ENCODE data around the gene ROBO4. TPM values are rescaled to one million over a fixed set of nuclear protein-coding genes. Genes with fewer than 3 reads are reported as not detected.
A peak's percentile ranks its signal among the peaks of the same experiment; 100 is the strongest.

ROBO4 gene
- polyA plus RNA-seq, 4 donors: 0.45 to 8.9 (median 2.6) TPM

DNA sequence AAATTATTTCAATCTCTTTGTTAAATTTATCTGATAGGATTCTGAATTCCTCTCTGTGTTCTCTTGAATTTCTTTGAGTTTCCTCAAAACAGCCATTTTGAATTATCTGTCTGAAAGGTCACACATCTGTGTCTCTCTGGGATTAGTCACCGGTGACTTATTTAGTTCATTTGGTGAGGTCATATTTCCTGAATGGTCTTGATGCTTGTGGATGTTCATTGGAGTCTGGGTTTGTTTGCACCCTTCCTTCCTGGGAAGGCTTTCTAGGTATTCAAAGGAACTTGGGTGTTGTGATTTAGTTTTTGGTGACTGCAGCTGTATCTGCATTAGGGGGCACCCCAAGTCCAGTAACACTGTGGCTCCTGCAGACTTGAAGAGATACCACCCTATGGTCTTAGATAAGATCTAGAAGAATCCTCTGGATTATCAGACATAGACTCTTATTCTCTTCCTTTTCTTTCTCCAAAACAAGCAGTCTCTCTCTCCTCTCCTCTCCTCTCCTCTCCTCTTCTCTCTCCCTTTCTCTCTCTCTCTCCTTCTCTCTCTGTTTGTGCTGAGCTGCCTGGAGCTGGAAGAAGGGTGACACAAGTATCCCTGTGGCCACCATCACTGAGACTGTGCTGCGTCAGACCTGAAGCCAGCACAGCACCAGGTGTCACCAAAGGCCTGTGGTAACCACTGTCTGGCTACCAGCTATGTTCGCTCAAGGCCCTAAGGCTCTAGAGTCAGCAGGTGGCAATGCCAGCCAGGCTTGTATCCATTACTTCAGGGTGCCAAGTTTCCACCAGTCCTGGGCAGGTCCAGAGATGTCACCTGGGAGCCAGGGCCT is 18.1 kb upstream of the ROBO4 start:
- Histone ChIP-seq H3K36me3 (ENCODE audit: control insufficient read depth in 3 of 3, insufficient read depth in 2 of 3, low read depth in 1 of 3, low read length in 3 of 3) (no peaks in the 10 kb centered on the region), H3K4me3 (ENCODE audit: low read depth in 1 of 3, low read length in 3 of 3) (no peak overlapping the region), H3K9me3 (ENCODE audit: control insufficient read depth in 2 of 2, insufficient read depth in 1 of 2, low read depth in 1 of 2, low read length in 1 of 2) (peaks cover 0 to 2% of the 10 kb centered on the region in 2 donors), H3K27ac (ENCODE audit: low read depth in 1 of 3, low read length in 2 of 3) (no peak overlapping the region), H3K4me1 (ENCODE audit: control insufficient read depth in 3 of 3, insufficient read depth in 2 of 3, low read depth in 1 of 3, low read length in 2 of 3) (no peaks in the 10 kb centered on the region), H3K27me3 (ENCODE audit: control insufficient read depth in 3 of 3, insufficient read depth in 3 of 3, low read length in 3 of 3) (peaks cover 0 to 8% (median 0%) of the 10 kb centered on the region in 3 donors)
- WGBS, 3 donors: 81 to 88% (median 85%) methylated on average over 3 of the region's 3 CpGs
- no peak for FAIRE-seq
- DNase-seq: no peak

DNA sequence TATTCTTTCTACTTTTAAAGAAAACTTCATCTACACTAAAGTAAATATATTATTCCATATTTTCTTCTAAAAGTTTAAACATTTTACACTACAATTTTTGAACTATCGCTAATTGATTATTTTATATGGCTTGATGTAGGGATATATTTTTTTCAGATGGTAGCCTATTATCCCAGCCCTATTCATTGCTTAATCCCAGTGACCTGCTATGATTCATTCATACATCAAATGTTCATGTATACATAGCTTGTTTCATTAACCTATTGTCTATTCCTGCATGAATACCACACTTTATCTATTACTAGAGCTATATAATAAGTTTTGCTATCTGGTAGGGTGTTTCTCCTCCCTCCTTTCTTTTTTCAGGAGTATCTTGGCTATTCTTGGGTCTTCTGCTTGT is 5.0 kb upstream of the ROBO4 start:
- peaks cover 0 to 12% (median 0%) of the 10 kb centered on the region in 3 donors for H3K27me3 ChIP-seq (ENCODE audit: control insufficient read depth in 3 of 3, insufficient read depth in 3 of 3, low read length in 3 of 3)
- 92 to 100% (median 97%) methylated on average over 1 of the region's 1 CpG for WGBS, 3 donors

GRCh38 chr11:124900464-124900863 is 2.8 kb upstream of the ROBO4 start:
- FAIRE-seq (no peak), DNase-seq (no peak)
- H3K27me3 ChIP-seq (ENCODE audit: control insufficient read depth in 3 of 3, insufficient read depth in 3 of 3, low read length in 3 of 3): peaks cover 0 to 12% (median 0%) of the 10 kb centered on the region in 3 donors
- peak overlapping the region in 1 of 3 donors; percentile 26 for H3K27ac ChIP-seq (ENCODE audit: low read depth in 1 of 3, low read length in 2 of 3)
- no peaks in the 10 kb centered on the region for H3K9me3 ChIP-seq (ENCODE audit: control insufficient read depth in 2 of 2, insufficient read depth in 1 of 2, low read depth in 1 of 2, low read length in 1 of 2)
- H3K4me3 ChIP-seq (ENCODE audit: low read depth in 1 of 3, low read length in 3 of 3): no peak overlapping the region
- no peaks in the 10 kb centered on the region for H3K36me3 ChIP-seq (ENCODE audit: control insufficient read depth in 3 of 3, insufficient read depth in 2 of 3, low read depth in 1 of 3, low read length in 3 of 3)
- H3K4me1 ChIP-seq (ENCODE audit: control insufficient read depth in 3 of 3, insufficient read depth in 2 of 3, low read depth in 1 of 3, low read length in 2 of 3): no peaks in the 10 kb centered on the region
- WGBS, 3 donors: 67 to 74% (median 70%) methylated on average over 5 of the region's 5 CpGs

More for the DNA sequence above, 5.0 kb upstream of the ROBO4 start:
- Histone ChIP-seq H3K9me3 (ENCODE audit: control insufficient read depth in 2 of 2, insufficient read depth in 1 of 2, low read depth in 1 of 2, low read length in 1 of 2) (no peaks in the 10 kb centered on the region), H3K27ac (ENCODE audit: low read depth in 1 of 3, low read length in 2 of 3) (no peak overlapping the region), H3K4me1 (ENCODE audit: control insufficient read depth in 3 of 3, insufficient read depth in 2 of 3, low read depth in 1 of 3, low read length in 2 of 3) (no peaks in the 10 kb centered on the region), H3K4me3 (ENCODE audit: low read depth in 1 of 3, low read length in 3 of 3) (no peak overlapping the region), H3K36me3 (ENCODE audit: control insufficient read depth in 3 of 3, insufficient read depth in 2 of 3, low read depth in 1 of 3, low read length in 3 of 3) (no peaks in the 10 kb centered on the region)
- DNase-seq (no peak), FAIRE-seq (no peak)

- Histone ChIP-seq H3K27ac (ENCODE audit: low read depth in 1 of 3, low read length in 2 of 3) (peak overlapping the region in 1 of 3 donors; percentile 56), H3K4me3 (ENCODE audit: low read depth in 1 of 3, low read length in 3 of 3) (no peak overlapping the region), H3K4me1 (ENCODE audit: control insufficient read depth in 3 of 3, insufficient read depth in 2 of 3, low read depth in 1 of 3, low read length in 2 of 3) (no peaks in the 10 kb centered on the region), H3K9me3 (ENCODE audit: control insufficient read depth in 2 of 2, insufficient read depth in 1 of 2, low read depth in 1 of 2, low read length in 1 of 2) (no peaks in the 10 kb centered on the region), H3K36me3 (ENCODE audit: control insufficient read depth in 3 of 3, insufficient read depth in 2 of 3, low read depth in 1 of 3, low read length in 3 of 3) (no peaks in the 10 kb centered on the region), H3K27me3 (ENCODE audit: control insufficient read depth in 3 of 3, insufficient read depth in 3 of 3, low read length in 3 of 3) (peaks cover 0 to 12% (median 0%) of the 10 kb centered on the region in 3 donors)
- FAIRE-seq (no peak), DNase-seq (no peak)
- WGBS, 3 donors: 37 to 63% (median 47%) methylated on average over 6 of the region's 6 CpGs
Measured at GRCh38 chr11:124899383-124900145, 1.9 kb upstream of the ROBO4 start.

DNA sequence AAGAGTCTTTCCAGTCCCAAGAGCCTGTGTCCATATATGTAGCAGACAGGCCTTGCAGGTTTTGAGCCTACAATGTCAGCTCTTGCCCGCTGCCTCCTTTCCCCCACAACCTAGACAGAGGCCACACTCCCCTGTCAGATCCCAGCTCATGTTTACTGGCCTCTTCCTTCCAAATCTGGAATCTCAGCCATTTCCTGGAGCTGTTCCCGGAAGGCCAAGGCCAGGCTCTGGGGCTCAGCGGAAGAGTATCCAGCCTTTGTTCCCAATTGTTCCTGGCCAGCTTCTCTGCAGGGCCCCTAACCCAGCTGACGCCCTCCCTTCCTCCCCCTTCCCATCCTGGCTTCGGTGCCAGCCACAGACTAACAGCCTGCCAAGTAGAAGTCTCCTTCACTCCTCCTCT is 1.0 kb upstream of the ROBO4 start:
- no peaks in the 10 kb centered on the region for H3K4me1 ChIP-seq (ENCODE audit: control insufficient read depth in 3 of 3, insufficient read depth in 2 of 3, low read depth in 1 of 3, low read length in 2 of 3)
- no peaks in the 10 kb centered on the region for H3K9me3 ChIP-seq (ENCODE audit: control insufficient read depth in 2 of 2, insufficient read depth in 1 of 2, low read depth in 1 of 2, low read length in 1 of 2)
- H3K27me3 ChIP-seq (ENCODE audit: control insufficient read depth in 3 of 3, insufficient read depth in 3 of 3, low read length in 3 of 3): peaks cover 0 to 12% (median 0%) of the 10 kb centered on the region in 3 donors
- no peaks in the 10 kb centered on the region for H3K36me3 ChIP-seq (ENCODE audit: control insufficient read depth in 3 of 3, insufficient read depth in 2 of 3, low read depth in 1 of 3, low read length in 3 of 3)
- FAIRE-seq: no peak
- 51 to 54% (median 52%) methylated on average over 5 of the region's 5 CpGs for WGBS, 3 donors
- DNase-seq: no peak
- H3K27ac ChIP-seq (ENCODE audit: low read depth in 1 of 3, low read length in 2 of 3): peak overlapping the region in 1 of 3 donors; percentile 56
- H3K4me3 ChIP-seq (ENCODE audit: low read depth in 1 of 3, low read length in 3 of 3): no peak overlapping the region

DNA sequence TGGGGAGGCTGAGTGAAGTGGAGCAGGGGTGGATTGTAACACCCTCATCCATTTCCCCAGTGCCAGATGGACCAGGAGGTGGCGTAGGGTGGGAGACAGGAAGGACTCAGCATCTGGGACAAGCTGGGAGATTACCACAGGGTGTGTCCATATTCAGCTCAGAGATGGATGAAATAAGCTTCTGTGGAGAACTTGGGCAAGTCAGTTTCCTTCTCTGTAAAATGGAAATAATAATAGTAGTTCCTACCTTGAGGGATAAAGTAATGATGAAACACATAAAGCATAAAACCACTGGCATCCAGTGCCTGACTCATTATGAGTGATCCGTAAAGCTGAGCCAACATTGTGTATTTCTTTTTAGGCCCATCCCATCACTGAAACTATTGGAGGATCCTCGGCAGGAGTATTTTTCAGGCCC is 607 bp upstream of the ROBO4 start:
- no peak for FAIRE-seq

DNA sequence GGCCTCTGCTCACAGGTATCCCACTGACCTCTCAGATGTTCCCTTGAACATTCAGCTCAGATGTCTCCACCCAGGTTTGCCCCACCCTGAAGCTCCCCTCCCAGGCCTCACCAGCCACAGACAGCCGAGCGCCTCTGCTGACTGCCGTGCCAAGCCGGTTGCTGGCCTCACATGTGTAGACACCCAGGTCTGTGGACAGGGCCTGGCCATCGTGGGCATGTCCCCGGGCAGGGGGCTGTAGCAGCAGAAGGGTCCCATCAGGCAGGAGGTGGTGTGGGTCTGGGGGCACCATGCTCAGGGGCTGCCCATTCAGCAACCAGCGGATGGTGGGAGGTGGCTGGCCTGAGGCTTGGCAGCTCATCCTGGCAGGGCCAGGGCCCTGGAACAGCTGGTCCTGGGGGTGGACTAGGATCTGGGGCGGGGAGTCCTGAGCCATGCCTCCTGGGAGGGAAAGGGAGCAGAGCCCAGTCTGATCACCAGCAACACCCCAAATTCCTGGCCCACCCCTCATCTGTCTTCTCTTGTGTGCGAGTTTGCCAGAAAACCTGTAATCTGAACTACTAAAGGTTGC is 759 bp downstream of the ROBO4 start:
- Histone ChIP-seq H3K4me3 (ENCODE audit: low read depth in 1 of 3, low read length in 3 of 3) (peak overlapping the region in 1 of 3 donors; percentile 22), H3K36me3 (ENCODE audit: control insufficient read depth in 3 of 3, insufficient read depth in 2 of 3, low read depth in 1 of 3, low read length in 3 of 3) (no peaks in the 10 kb centered on the region), H3K27me3 (ENCODE audit: control insufficient read depth in 3 of 3, insufficient read depth in 3 of 3, low read length in 3 of 3) (peaks cover 0 to 14% (median 0%) of the 10 kb centered on the region in 3 donors), H3K4me1 (ENCODE audit: control insufficient read depth in 3 of 3, insufficient read depth in 2 of 3, low read depth in 1 of 3, low read length in 2 of 3) (no peaks in the 10 kb centered on the region), H3K9me3 (ENCODE audit: control insufficient read depth in 2 of 2, insufficient read depth in 1 of 2, low read depth in 1 of 2, low read length in 1 of 2) (no peaks in the 10 kb centered on the region), H3K27ac (ENCODE audit: low read depth in 1 of 3, low read length in 2 of 3) (peak overlapping the region in 1 of 3 donors; percentile 71)
- WGBS, 3 donors: 73 to 83% (median 81%) methylated on average over 9 of the region's 9 CpGs
- no peak for DNase-seq
- no peak for FAIRE-seq

More for the DNA sequence above, 607 bp upstream of the ROBO4 start:
- Histone ChIP-seq H3K4me3 (ENCODE audit: low read depth in 1 of 3, low read length in 3 of 3) (no peak overlapping the region), H3K9me3 (ENCODE audit: control insufficient read depth in 2 of 2, insufficient read depth in 1 of 2, low read depth in 1 of 2, low read length in 1 of 2) (no peaks in the 10 kb centered on the region), H3K27ac (ENCODE audit: low read depth in 1 of 3, low read length in 2 of 3) (peak overlapping the region in 1 of 3 donors; percentile 71), H3K27me3 (ENCODE audit: control insufficient read depth in 3 of 3, insufficient read depth in 3 of 3, low read length in 3 of 3) (peaks cover 0 to 9% (median 0%) of the 10 kb centered on the region in 3 donors), H3K4me1 (ENCODE audit: control insufficient read depth in 3 of 3, insufficient read depth in 2 of 3, low read depth in 1 of 3, low read length in 2 of 3) (no peaks in the 10 kb centered on the region), H3K36me3 (ENCODE audit: control insufficient read depth in 3 of 3, insufficient read depth in 2 of 3, low read depth in 1 of 3, low read length in 3 of 3) (no peaks in the 10 kb centered on the region)
- no peak for DNase-seq
- WGBS, 3 donors: 68 to 69% (median 68%) methylated on average over 3 of the region's 3 CpGs

DNA sequence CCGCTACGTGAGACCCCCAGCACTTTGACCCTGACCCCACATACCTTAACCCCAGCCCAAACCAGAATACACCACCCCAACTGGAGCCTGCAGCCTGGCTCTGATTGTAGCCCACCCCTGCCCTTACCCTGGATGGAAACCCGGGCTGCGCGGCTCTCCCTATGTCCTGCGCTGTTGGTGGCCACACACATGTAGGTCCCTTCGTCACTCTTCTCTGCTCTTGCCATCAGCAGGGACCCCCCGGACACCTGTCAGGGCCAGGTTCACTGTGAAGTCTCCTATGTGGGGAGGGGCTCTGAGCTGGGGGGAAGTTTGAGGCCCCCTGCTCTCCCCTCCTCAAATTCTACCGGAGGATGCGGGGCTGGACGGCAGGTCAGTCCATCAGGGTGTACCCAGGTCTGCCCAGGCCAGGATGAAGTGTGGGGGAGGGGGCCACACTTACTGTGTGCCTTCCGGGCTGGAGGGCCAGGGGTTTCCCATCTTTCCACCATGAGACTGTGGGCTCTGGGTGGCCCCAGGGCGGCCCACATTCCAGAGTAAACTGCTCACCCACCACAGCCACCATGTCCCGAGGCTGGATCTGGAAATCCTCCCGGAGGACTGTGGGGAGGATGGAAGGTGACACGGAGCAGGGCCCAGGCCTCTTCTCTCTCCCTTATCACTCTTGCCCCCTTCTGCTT is 1.5 kb downstream of the ROBO4 start:
- no peak for DNase-seq
- peak overlapping the region in 1 of 3 donors; percentile 22 for H3K4me3 ChIP-seq (ENCODE audit: low read depth in 1 of 3, low read length in 3 of 3)
- no peaks in the 10 kb centered on the region for H3K36me3 ChIP-seq (ENCODE audit: control insufficient read depth in 3 of 3, insufficient read depth in 2 of 3, low read depth in 1 of 3, low read length in 3 of 3)
- no peak for FAIRE-seq
- H3K9me3 ChIP-seq (ENCODE audit: control insufficient read depth in 2 of 2, insufficient read depth in 1 of 2, low read depth in 1 of 2, low read length in 1 of 2): no peaks in the 10 kb centered on the region
- 81 to 89% (median 85%) methylated on average over 16 of the region's 16 CpGs for WGBS, 3 donors
- peak overlapping the region in 1 of 3 donors; percentile 71 for H3K27ac ChIP-seq (ENCODE audit: low read depth in 1 of 3, low read length in 2 of 3)
- H3K27me3 ChIP-seq (ENCODE audit: control insufficient read depth in 3 of 3, insufficient read depth in 3 of 3, low read length in 3 of 3): peaks cover 0 to 14% (median 0%) of the 10 kb centered on the region in 3 donors
- H3K4me1 ChIP-seq (ENCODE audit: control insufficient read depth in 3 of 3, insufficient read depth in 2 of 3, low read depth in 1 of 3, low read length in 2 of 3): no peaks in the 10 kb centered on the region

Measured in small intestine (tissue), 7 donors.